DOHH2 (cell line): ENCODE measurements around the gene OTX1.

Source experiments
- CTCF ChIP-seq: fragments of 200-600 bp; sonication (generic); IDR thresholded peaks from one replicate; pipeline ENCODE4 v1.5.1; 2014; ENCODE audit warnings: antibody characterized with exemption, mild to moderate bottlenecking, low read depth, low read length; ENCODE audit not compliant: poor library complexity, severe bottlenecking
- EZH2phosphoT487 ChIP-seq: fragments of 200-600 bp; sonication (generic); IDR thresholded peaks from 2 replicates; pipeline ENCODE4 v1.6.1; 2017; ENCODE audit warnings: borderline replicate concordance, mild to moderate bottlenecking, antibody characterized with exemption, low read length, moderate library complexity, mixed read lengths

DNA sequence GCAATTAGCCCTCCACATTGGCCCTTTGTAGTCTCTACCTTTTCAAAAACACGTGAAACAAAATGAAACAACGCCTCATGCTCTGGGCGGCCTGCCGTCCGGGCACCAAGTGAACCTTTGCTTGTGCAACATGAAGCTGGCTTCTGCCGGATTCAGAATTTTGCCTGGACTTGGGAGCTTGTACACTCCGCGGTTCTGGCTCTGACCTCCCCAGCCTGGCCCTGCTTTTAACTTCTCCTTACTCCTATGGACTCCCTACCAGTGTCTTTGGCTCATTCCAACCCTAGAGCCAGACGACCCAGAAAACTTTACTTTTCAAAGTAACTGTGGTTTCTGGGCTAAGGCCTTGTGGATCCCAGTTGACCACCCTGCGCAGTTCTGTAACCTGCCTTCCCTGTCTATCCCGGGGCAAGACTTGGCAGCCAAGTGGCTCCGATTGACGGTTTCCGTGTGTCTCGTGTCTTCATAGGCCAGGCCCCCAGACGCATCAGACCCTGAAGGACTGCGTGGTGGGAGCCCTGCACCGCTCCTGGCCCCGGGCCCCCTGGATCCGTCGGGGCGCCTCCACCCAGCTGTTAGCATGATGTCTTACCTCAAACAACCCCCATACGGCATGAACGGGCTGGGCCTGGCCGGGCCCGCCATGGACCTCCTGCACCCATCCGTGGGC is 1.9 kb downstream of the OTX1 start:
- no peak for TF ChIP-seq CTCF
- no peak for TF ChIP-seq EZH2phosphoT487
